SK-N-SH treated with all-trans-retinoic acid at 6 μM for 48 hours (cell line): ENCODE data around the gene GLDN.

Source experiments
- ATAC-seq: fragments of 200-7000 bp; cut with Tn5 transposase; 3 replicates; pipeline ENCODE4 v1.9.1; 2020; ENCODE audit warnings: mild to moderate bottlenecking, moderate library complexity
- ARNTL ChIP-seq: fragments of 450-650 bp; formaldehyde crosslinking; IDR thresholded peaks from 2 replicates; pipeline ENCODE4 v1.5.0; 2020; ENCODE audit warnings: low read depth, mild to moderate bottlenecking, moderate library complexity, borderline replicate concordance
- BACH2 ChIP-seq: fragments of 250-450 bp; sonication (Bioruptor Pico); IDR thresholded peaks from 2 replicates; pipeline ENCODE4 v1.9.0; 2021; ENCODE audit warnings: mild to moderate bottlenecking, borderline replicate concordance
- CSDC2 ChIP-seq: fragments of 250-450 bp; sonication (Bioruptor Pico); IDR thresholded peaks from 2 replicates; pipeline ENCODE4 v1.5.0; 2020; ENCODE audit warnings: mild to moderate bottlenecking, moderate library complexity
- ESRRG ChIP-seq: fragments of 250-450 bp; sonication (Bioruptor Pico); IDR thresholded peaks from 2 replicates; pipeline ENCODE4 v1.6.1; 2021; ENCODE audit warnings: mild to moderate bottlenecking
- GLIS3 ChIP-seq: fragments of 250-450 bp; sonication (Bioruptor Pico); IDR thresholded peaks from 2 replicates; pipeline ENCODE4 v1.5.0; 2020; ENCODE audit warnings: mild to moderate bottlenecking, moderate library complexity
- ISL1 ChIP-seq: fragments of 250-450 bp; sonication (Bioruptor Pico); IDR thresholded peaks from 2 replicates; pipeline ENCODE4 v2.1.2; 2022; ENCODE audit warnings: mild to moderate bottlenecking, moderate library complexity
- PATZ1 ChIP-seq: fragments of 250-450 bp; sonication (Bioruptor Pico); IDR thresholded peaks from 2 replicates; pipeline ENCODE4 v1.8.0; 2020; ENCODE audit warnings: mild to moderate bottlenecking, moderate library complexity, borderline replicate concordance
- PPARA ChIP-seq: fragments of 250-450 bp; sonication (Bioruptor Pico); IDR thresholded peaks from 2 replicates; pipeline ENCODE4 v1.5.0; 2020; ENCODE audit warnings: mild to moderate bottlenecking, borderline replicate concordance
- RARB ChIP-seq: fragments of 250-450 bp; sonication (Bioruptor Pico); IDR thresholded peaks from 2 replicates; pipeline ENCODE4 v1.8.0; 2021; ENCODE audit warnings: mild to moderate bottlenecking, moderate library complexity
- TOX ChIP-seq: fragments of 250-450 bp; sonication (Bioruptor Pico); IDR thresholded peaks from 2 replicates; pipeline ENCODE4 v1.8.0; 2021; ENCODE audit warnings: mild to moderate bottlenecking, moderate library complexity, borderline replicate concordance
- TSHZ2 ChIP-seq: fragments of 250-450 bp; sonication (Bioruptor Pico); IDR thresholded peaks from 2 replicates; pipeline ENCODE4 v1.5.0; 2020; ENCODE audit warnings: mild to moderate bottlenecking, moderate library complexity
- ZC3H10 ChIP-seq: fragments of 250-450 bp; sonication (Bioruptor Pico); IDR thresholded peaks from 2 replicates; pipeline ENCODE4 v1.5.1; 2021; ENCODE audit warnings: mild to moderate bottlenecking, moderate library complexity
- ZFP30 ChIP-seq: fragments of 450-650 bp; formaldehyde crosslinking; IDR thresholded peaks from 2 replicates; pipeline ENCODE4 v1.5.0; 2022; ENCODE audit warnings: mild to moderate bottlenecking, moderate library complexity
- ZNF70 ChIP-seq: fragments of 450-650 bp; formaldehyde crosslinking; IDR thresholded peaks from 2 replicates; pipeline ENCODE4 v1.5.0; 2020; ENCODE audit warnings: mild to moderate bottlenecking, moderate library complexity
- TF ChIP-seq, protein P1 (sequence below): fragments of 250-450 bp; sonication (Bioruptor Pico); IDR thresholded peaks from 2 replicates; pipeline ENCODE4 v1.5.1; 2021; ENCODE audit warnings: mild to moderate bottlenecking, moderate library complexity

The GLDN gene

GRCh38 chr15:51321316-51321715 lies 20.1 kb upstream of the GLDN start (continued):
- TF ChIP-seq ISL1 (CRISPR knock-in tag) = no peak
- no peak for TF ChIP-seq ARNTL (CRISPR knock-in tag)
- TF ChIP-seq, protein P1, sequence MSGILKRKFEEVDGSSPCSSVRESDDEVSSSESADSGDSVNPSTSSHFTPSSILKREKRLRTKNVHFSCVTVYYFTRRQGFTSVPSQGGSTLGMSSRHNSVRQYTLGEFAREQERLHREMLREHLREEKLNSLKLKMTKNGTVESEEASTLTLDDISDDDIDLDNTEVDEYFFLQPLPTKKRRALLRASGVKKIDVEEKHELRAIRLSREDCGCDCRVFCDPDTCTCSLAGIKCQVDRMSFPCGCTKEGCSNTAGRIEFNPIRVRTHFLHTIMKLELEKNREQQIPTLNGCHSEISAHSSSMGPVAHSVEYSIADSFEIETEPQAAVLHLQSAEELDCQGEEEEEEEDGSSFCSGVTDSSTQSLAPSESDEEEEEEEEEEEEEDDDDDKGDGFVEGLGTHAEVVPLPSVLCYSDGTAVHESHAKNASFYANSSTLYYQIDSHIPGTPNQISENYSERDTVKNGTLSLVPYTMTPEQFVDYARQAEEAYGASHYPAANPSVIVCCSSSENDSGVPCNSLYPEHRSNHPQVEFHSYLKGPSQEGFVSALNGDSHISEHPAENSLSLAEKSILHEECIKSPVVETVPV (CRISPR knock-in tag) = no peak

- no peak for ATAC-seq
- TF ChIP-seq CSDC2 (CRISPR knock-in tag) = no peak
- TF ChIP-seq ZFP30 = no peak
- no peak for TF ChIP-seq ISL1 (CRISPR knock-in tag)
- no peak for TF ChIP-seq RARB (CRISPR knock-in tag)
- no peak for TF ChIP-seq ZC3H10 (CRISPR knock-in tag)
- TF ChIP-seq TOX (CRISPR knock-in tag) = no peak
- no peak for TF ChIP-seq ZNF70 (CRISPR knock-in tag)
- no peak for TF ChIP-seq GLIS3
- TF ChIP-seq, protein P1 (CRISPR knock-in tag) = no peak
- no peak for TF ChIP-seq PATZ1 (CRISPR knock-in tag)
- TF ChIP-seq, all 23 proteins: peak for 0
Measured at GRCh38 chr15:51322621-51323296, 18.7 kb upstream of the GLDN start.

GRCh38 chr15:51323749-51324148 lies 17.7 kb upstream of the GLDN start:
- TF ChIP-seq ESRRG (CRISPR knock-in tag) (no peak), ARNTL (CRISPR knock-in tag) (no peak), ZFP30 (no peak), BACH2 (no peak), PPARA (no peak), ZC3H10 (CRISPR knock-in tag) (no peak), PATZ1 (CRISPR knock-in tag) (no peak)
- no peak for ATAC-seq

- TF ChIP-seq ESRRG (CRISPR knock-in tag) = no peak
- TF ChIP-seq, protein P1 (CRISPR knock-in tag) = no peak
- no peak for TF ChIP-seq TOX (CRISPR knock-in tag)
- TF ChIP-seq TSHZ2 = no peak
- TF ChIP-seq, all 23 proteins: peak for 0
- no peak for ATAC-seq
Measured at GRCh38 chr15:51325167-51325566, 16.3 kb upstream of the GLDN start.
